Activated CD4-positive, alpha-beta T cell treated with anti-CD3 and anti-CD28 coated beads for 1 hour (primary cell): ENCODE results near the gene SERPINB10.

Experiments
- DNase-seq: peaks from one replicate; pipeline ENCODE4 v3.0.0-alpha.2; 2020

The SERPINB10 gene

GRCh38 chr18:63907664-63908063 lies at the start of gene SERPINB10:
TSS of gene SERPINB10 (plus strand) at chr18:63907958. CDS start at chr18:63915511, 7,553 bp downstream.
- DNase-seq = no peak

GRCh38 chr18:63858456-63858855 lies 49.3 kb upstream of the SERPINB10 start:
- DNase-seq = no peak

GRCh38 chr18:63859781-63860475 lies 47.8 kb upstream of the SERPINB10 start:
- DNase-seq = no peak

GRCh38 chr18:63860531-63860930 lies 47.2 kb upstream of the SERPINB10 start:
- DNase-seq = no peak

- no peak for DNase-seq
Observed at GRCh38 chr18:63867368-63868125, 40.2 kb upstream of the SERPINB10 start.

GRCh38 chr18:63868546-63868945 lies 39.2 kb upstream of the SERPINB10 start:
- DNase-seq = no peak

GRCh38 chr18:63869374-63869773 lies 38.4 kb upstream of the SERPINB10 start:
- no peak for DNase-seq

GRCh38 chr18:63869851-63870250 lies 37.9 kb upstream of the SERPINB10 start:
- DNase-seq = no peak

- no peak for DNase-seq
Observed at GRCh38 chr18:63871836-63872235, 35.9 kb upstream of the SERPINB10 start.

- DNase-seq = no peak
Observed at GRCh38 chr18:63872586-63872985, 35.2 kb upstream of the SERPINB10 start.

GRCh38 chr18:63878343-63878742 lies 29.4 kb upstream of the SERPINB10 start:
- DNase-seq = no peak

GRCh38 chr18:63878925-63879324 lies 28.8 kb upstream of the SERPINB10 start:
- no peak for DNase-seq

GRCh38 chr18:63879709-63880108 lies 28.0 kb upstream of the SERPINB10 start:
- DNase-seq = no peak

- DNase-seq = no peak
Observed at GRCh38 chr18:63881851-63882250, 25.9 kb upstream of the SERPINB10 start.

GRCh38 chr18:63882333-63883141 lies 25.2 kb upstream of the SERPINB10 start:
- no peak for DNase-seq

- no peak for DNase-seq
Observed at GRCh38 chr18:63883617-63884016, 24.1 kb upstream of the SERPINB10 start.

- DNase-seq = no peak
Observed at GRCh38 chr18:63887424-63887823, 20.3 kb upstream of the SERPINB10 start, which contains the start of gene SERPINB2. TSS of gene SERPINB2 (plus strand) at chr18:63887705. CDS start at chr18:63891445, 3,740 bp downstream.

GRCh38 chr18:63888470-63889190 lies 19.1 kb upstream of the SERPINB10 start:
- no peak for DNase-seq

GRCh38 chr18:63889626-63890025 lies 18.1 kb upstream of the SERPINB10 start:
- no peak for DNase-seq

- DNase-seq = no peak
Observed at GRCh38 chr18:63890237-63890949, 17.4 kb upstream of the SERPINB10 start.

GRCh38 chr18:63890950-63891304 lies 16.8 kb upstream of the SERPINB10 start:
- DNase-seq = no peak

GRCh38 chr18:63892566-63892965 lies 15.2 kb upstream of the SERPINB10 start:
- DNase-seq = no peak
